ENCODE data around the gene RAB33B. TPM values are rescaled to one million over a fixed set of nuclear protein-coding genes. Genes with fewer than 3 reads are reported as not detected.
A peak's percentile ranks its signal among the peaks of the same experiment; 100 is the strongest.

The RAB33B gene
- total and polyA plus RNA-seq, 9 of the 15 experiments (the other 6 are each of a cell fraction or from before 2014, with no cell fraction given), result 1.7 to 3.7 (median 3.0) TPM

GRCh38 chr4:139484783-139485311 is 30.9 kb downstream of the RAB33B start:
- H3K27me3 ChIP-seq (ENCODE audit: control insufficient read depth in 2 of 2, insufficient read depth in 2 of 2, low read length in 2 of 2), result peaks cover 2 to 6% of the 10 kb centered on the region in 2 experiments; a peak in 3 of 5 replicates
- intact Hi-C loops (cut with micrococcal nuclease) (no loop called here), in situ Hi-C loops (cut with MboI) (no loop called here)
- no peak overlapping the region for H3K27ac ChIP-seq (ENCODE audit: extremely low read depth, low read depth, low read length)
- no peak overlapping the region for H3K4me3 ChIP-seq
- no peak for DNase-seq (ENCODE audit: extremely low read depth in 1 of 4, low spot score in 3 of 4)
- H3K4me2 ChIP-seq (ENCODE audit: insufficient read depth, low read length), result peak overlapping the region; percentile 28; the same call in 1 of the 2 replicates
- no peak for FAIRE-seq
- WGBS (ENCODE audit: insufficient coverage, low coverage, missing lambda C conversion rate), result 2% methylated on average over 11 of the region's 11 CpGs
- peak overlapping the region; percentile 22; the same call in 1 of the 2 replicates for H2AFZ ChIP-seq (ENCODE audit: low read depth, low read length)
- CTCF ChIA-PET (ENCODE audit: low intra/inter-chr PET ratio), result no interaction called here
- H3K79me2 ChIP-seq (ENCODE audit: control insufficient read depth, insufficient read depth, low read length), result no peaks in the 10 kb centered on the region
- peaks cover 0 to 4% of the 10 kb centered on the region in 2 experiments; a peak in 1 of 5 replicates for H3K4me1 ChIP-seq (replicated peaks in 1 of 2; ENCODE audit: control insufficient read depth in 2 of 2, insufficient read depth in 2 of 2, low read length in 2 of 2)
- no peaks in the 10 kb centered on the region for H3K36me3 ChIP-seq (ENCODE audit: control insufficient read depth, insufficient read depth, low read length)
- no peaks in the 10 kb centered on the region for H4K20me1 ChIP-seq (replicated peaks; ENCODE audit: control insufficient read depth, insufficient read depth, low read length)
- POLR2A ChIA-PET, result no interaction called here
- H3K9ac ChIP-seq (ENCODE audit: insufficient read depth in 1 of 2, low read depth in 2 of 2, low read length in 2 of 2), result no peak overlapping the region
- no TSS peak for BruUV-seq (replicated peaks)
- peak; percentile 78 for ATAC-seq
- no peaks in the 10 kb centered on the region for H3K9me3 ChIP-seq (replicated peaks; ENCODE audit: control insufficient read depth, insufficient read depth, low read depth, low read length)
- no peaks in the 10 kb centered on the region for H3K9me1 ChIP-seq (ENCODE audit: control insufficient read depth, insufficient read depth, low read length)
- TF ChIP-seq RFX7 (CRISPR knock-in tag; IDR thresholded peaks at IDR 0.05), result no peak
- peak; percentile 56 for TF ChIP-seq CEBPB (tag; IDR thresholded peaks at IDR 0.05)
- TF ChIP-seq XRCC4 (IDR thresholded peaks at IDR 0.05; ENCODE audit: extremely low read depth, insufficient read depth, insufficient read length), result no peak
- no peak for TF ChIP-seq SRSF1 (IDR thresholded peaks at IDR 0.05; ENCODE audit: low read depth, low read length)
- no peak for TF ChIP-seq NFE2L1 (tag; IDR thresholded peaks at IDR 0.05; ENCODE audit: borderline replicate concordance, low read depth)

- Histone ChIP-seq H3K4me3 (no peak overlapping the region), H3K4me1 (replicated peaks in 1 of 2; ENCODE audit: control insufficient read depth in 2 of 2, insufficient read depth in 2 of 2, low read length in 2 of 2) (peaks cover 0 to 4% of the 10 kb centered on the region in 2 experiments; a peak in 1 of 5 replicates), H2AFZ (ENCODE audit: low read depth, low read length) (no peak overlapping the region), H3K9me1 (ENCODE audit: control insufficient read depth, insufficient read depth, low read length) (no peaks in the 10 kb centered on the region), H3K9ac (ENCODE audit: insufficient read depth in 1 of 2, low read depth in 2 of 2, low read length in 2 of 2) (no peak overlapping the region; a peak in 1 of 4 replicates), H3K9me3 (replicated peaks; ENCODE audit: control insufficient read depth, insufficient read depth, low read depth, low read length) (no peaks in the 10 kb centered on the region), H4K20me1 (replicated peaks; ENCODE audit: control insufficient read depth, insufficient read depth, low read length) (no peaks in the 10 kb centered on the region), H3K79me2 (ENCODE audit: control insufficient read depth, insufficient read depth, low read length) (no peaks in the 10 kb centered on the region), H3K36me3 (ENCODE audit: control insufficient read depth, insufficient read depth, low read length) (no peaks in the 10 kb centered on the region), H3K27me3 (ENCODE audit: control insufficient read depth in 2 of 2, insufficient read depth in 2 of 2, low read length in 2 of 2) (peaks cover 6% of the 10 kb centered on the region in 2 experiments; a peak in 3 of 5 replicates), H3K4me2 (ENCODE audit: insufficient read depth, low read length) (no peak overlapping the region), H3K27ac (ENCODE audit: extremely low read depth, low read depth, low read length) (no peak overlapping the region)
- TF ChIP-seq ZNF311 (CRISPR knock-in tag; IDR thresholded peaks at IDR 0.05) (no peak), FOXJ3 (CRISPR knock-in tag; IDR thresholded peaks at IDR 0.05) (no peak), ZNF140 (CRISPR knock-in tag; IDR thresholded peaks at IDR 0.05) (no peak)
- intact Hi-C loops (cut with micrococcal nuclease) (no loop called here), in situ Hi-C loops (cut with MboI) (no loop called here)
- CTCF ChIA-PET (ENCODE audit: low intra/inter-chr PET ratio), result no interaction called here
- 14% methylated on average over 3 of the region's 3 CpGs for WGBS (ENCODE audit: insufficient coverage, low coverage, missing lambda C conversion rate)
- POLR2A ChIA-PET, result no interaction called here
- DNase-seq (ENCODE audit: extremely low read depth in 1 of 4, low spot score in 3 of 4), result no peak
- no peak for FAIRE-seq
- no peak for ATAC-seq
- no TSS peak for BruUV-seq (replicated peaks)
Observed at GRCh38 chr4:139488442-139488841, 34.5 kb downstream of the RAB33B start.

Measured in K562 (cell line).